Small intestine (tissue), 7 donors: ENCODE results near the gene TNFAIP8L2. TPM values are rescaled to one million over a fixed set of nuclear protein-coding genes. Genes with fewer than 3 reads are reported as not detected.
"Not testable (repeated sequence)": the region's sequence is repeated elsewhere in the genome, so short reads cannot be mapped to it uniquely, and the experiment has no call there.

ENCODE experiments used
- DNase-seq, 2 donors: peaks; one replicate each; pipeline versions ENCODE4 v3.0.0 to v3.0.0-alpha.2; 2013
- FAIRE-seq: peaks from 2 replicates; lab custom pipeline; 2012; peaks lifted over from hg19 to GRCh38; lab: Jason Lieb, UNC
- H3K27ac ChIP-seq, 3 donors: one replicate each; pipeline ENCODE4 v1.5.1; 2013; ENCODE audit warnings: low read length in 2 of 3, mild to moderate bottlenecking in 2 of 3, control low read depth in 1 of 3, inconsistent platforms in 1 of 3, low read depth in 1 of 3, moderate library complexity in 1 of 3
- H3K27me3 ChIP-seq, 3 donors: one replicate each; pipeline ENCODE4 v1.6.1; 2013; ENCODE audit warnings: low read length in 3 of 3, inconsistent platforms in 1 of 3; ENCODE audit not compliant: control insufficient read depth in 3 of 3, insufficient read depth in 3 of 3
- H3K36me3 ChIP-seq, 3 donors: one replicate each; pipeline ENCODE4 v1.6.1; 2013; ENCODE audit warnings: low read length in 3 of 3, inconsistent platforms in 1 of 3, low read depth in 1 of 3, mild to moderate bottlenecking in 1 of 3, moderate library complexity in 1 of 3; ENCODE audit not compliant: control insufficient read depth in 3 of 3, insufficient read depth in 2 of 3
- H3K4me1 ChIP-seq, 3 donors: one replicate each; pipeline ENCODE4 v1.6.1; 2013; ENCODE audit warnings: low read length in 2 of 3, inconsistent platforms in 1 of 3, low read depth in 1 of 3, mild to moderate bottlenecking in 1 of 3, moderate library complexity in 1 of 3; ENCODE audit not compliant: control insufficient read depth in 3 of 3, insufficient read depth in 2 of 3
- H3K4me3 ChIP-seq, 3 donors: one replicate each; pipeline ENCODE4 v1.5.1; 2013; ENCODE audit warnings: low read length in 3 of 3, control low read depth in 1 of 3, inconsistent platforms in 1 of 3, low read depth in 1 of 3, mild to moderate bottlenecking in 1 of 3, moderate library complexity in 1 of 3
- H3K9me3 ChIP-seq, 2 donors: one replicate each; pipeline ENCODE4 v1.6.1; 2013; ENCODE audit warnings: low read depth in 1 of 2, low read length in 1 of 2; ENCODE audit not compliant: control insufficient read depth in 2 of 2, insufficient read depth in 1 of 2
- WGBS, 3 donors: extraction: QIAGEN DNeasy Blood & Tissue Kit; methylation state at CpG; one replicate each; pipeline ENCODE4 v1.1.7; 2013; 5-methylcytosine and 5-hydroxymethylcytosine counted together
- polyA plus RNA-seq, 4 donors: library from polyadenylated mRNA; stranded (reverse) in 3 of 4; unstranded in 1 of 4; fragments of 200-250 nt in 3 of 4; fragments of 120-200 nt in 1 of 4; gene quantifications; one replicate each; pipeline versions ENCODE4 v1.2.1 to v1.2.3, GENCODE V29; 2013
- donor health status: healthy with polysubstance abuse.
- donor health status: control.
- donor health status: control.
- donor health status: Bipolar disorder and iron deficiency.
- donor health status: healthy.

Gene TNFAIP8L2
- polyA plus RNA-seq, 4 donors, result 1.6 to 16.2 (median 4.8) TPM

DNA sequence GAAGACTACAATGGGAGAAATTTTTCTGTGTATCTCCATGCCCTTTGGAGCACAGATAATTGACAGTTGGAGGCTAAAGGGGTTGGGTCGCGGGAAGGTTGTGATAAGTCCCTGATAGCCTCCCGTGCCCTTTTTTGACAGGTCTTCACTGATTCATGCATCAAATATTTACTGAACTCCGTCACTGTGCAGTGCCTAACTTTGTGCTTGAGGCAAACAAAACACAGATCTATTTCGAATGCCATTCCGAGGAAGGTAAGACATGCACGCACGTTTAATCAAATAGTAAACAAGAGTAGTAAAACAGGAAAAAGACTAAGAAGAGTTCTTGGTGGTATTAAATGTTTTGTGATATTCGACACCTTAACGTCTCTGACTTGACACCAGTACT, 41.4 kb downstream of the TNFAIP8L2 start:
- FAIRE-seq, result no peak
- DNase-seq, result peak in 1 of 2 donors; percentile 84
- H3K4me1 ChIP-seq, result peaks cover 4 to 18% (median 15%) of the 10 kb centered on the region in 3 donors
- H3K4me3 ChIP-seq, result peak overlapping the region in 2 of 3 donors; percentile 12 to 90
- H3K9me3 ChIP-seq, result no peaks in the 10 kb centered on the region
- WGBS, 3 donors, result 3 to 8% (median 6%) methylated on average over 10 of the region's 10 CpGs
- peak overlapping the region; percentile 89 to 95 (median 93) for H3K27ac ChIP-seq
- H3K36me3 ChIP-seq, result peaks cover 0 to 10% (median 2%) of the 10 kb centered on the region in 3 donors
- no peaks in the 10 kb centered on the region for H3K27me3 ChIP-seq

DNA sequence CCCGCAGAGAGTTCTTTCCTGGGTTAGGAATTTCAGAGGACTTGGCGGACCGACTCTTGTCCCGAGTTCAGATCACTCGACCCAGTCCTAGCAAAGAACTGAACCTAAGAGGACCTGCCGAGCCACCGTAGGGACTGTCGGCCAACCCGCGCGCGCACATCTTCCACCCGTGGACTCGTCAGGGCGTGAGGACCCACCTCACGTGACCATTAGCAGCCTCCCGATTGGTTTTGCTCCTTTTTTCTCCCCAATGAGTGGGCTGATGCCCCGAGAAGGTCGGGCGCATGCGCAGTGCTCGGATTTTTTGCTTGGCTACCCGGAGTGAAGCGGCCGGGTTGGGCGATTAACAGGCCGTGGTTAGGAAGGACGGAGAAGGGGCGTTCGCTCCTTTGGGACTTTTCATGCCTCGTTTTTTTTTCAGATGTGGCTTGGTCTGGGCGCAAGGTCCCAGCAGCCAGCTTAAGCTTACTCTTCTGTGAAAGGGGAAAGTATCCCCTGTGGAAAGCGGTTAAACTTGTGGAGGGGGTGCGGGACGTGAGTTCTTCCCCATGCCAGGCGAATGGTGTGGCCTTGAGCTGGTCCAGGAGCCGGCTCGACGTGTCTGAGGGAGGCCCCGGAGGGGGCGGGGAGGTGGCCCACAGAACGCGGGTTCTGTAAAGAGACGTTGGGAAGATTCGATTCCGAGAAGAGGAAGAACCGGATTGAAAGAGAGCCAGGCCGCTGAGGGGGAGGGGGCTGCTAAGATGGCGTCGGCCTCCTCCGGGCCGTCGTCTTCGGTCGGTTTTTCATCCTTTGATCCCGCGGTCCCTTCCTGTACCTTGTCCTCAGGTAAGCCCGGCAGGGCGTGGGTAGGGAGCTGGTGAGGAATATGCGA, 42.0 kb downstream of the TNFAIP8L2 start, which contains the start of gene PIP5K1A:
PIP5K1A (plus strand) TSS at position 299 of the 874 bp plus-strand sequence; CDS start at position 744, 445 bp downstream.
- Histone ChIP-seq H3K9me3 (no peaks in the 10 kb centered on the region), H3K4me1 (peaks cover 4 to 18% (median 15%) of the 10 kb centered on the region in 3 donors), H3K4me3 (peak within 1 kb of the TSS; percentile 65 to 90 (median 73)), H3K27me3 (no peaks in the 10 kb centered on the region), H3K27ac (peak within 1 kb of the TSS; percentile 89 to 95 (median 93)), H3K36me3 (peaks cover 0 to 17% (median 2%) of the 10 kb centered on the region in 3 donors)
- DNase-seq, result peak; percentile 98 to 99
- 0% methylated on average over 60 of the region's 60 CpGs for WGBS, 3 donors
- FAIRE-seq, result no peak

DNA sequence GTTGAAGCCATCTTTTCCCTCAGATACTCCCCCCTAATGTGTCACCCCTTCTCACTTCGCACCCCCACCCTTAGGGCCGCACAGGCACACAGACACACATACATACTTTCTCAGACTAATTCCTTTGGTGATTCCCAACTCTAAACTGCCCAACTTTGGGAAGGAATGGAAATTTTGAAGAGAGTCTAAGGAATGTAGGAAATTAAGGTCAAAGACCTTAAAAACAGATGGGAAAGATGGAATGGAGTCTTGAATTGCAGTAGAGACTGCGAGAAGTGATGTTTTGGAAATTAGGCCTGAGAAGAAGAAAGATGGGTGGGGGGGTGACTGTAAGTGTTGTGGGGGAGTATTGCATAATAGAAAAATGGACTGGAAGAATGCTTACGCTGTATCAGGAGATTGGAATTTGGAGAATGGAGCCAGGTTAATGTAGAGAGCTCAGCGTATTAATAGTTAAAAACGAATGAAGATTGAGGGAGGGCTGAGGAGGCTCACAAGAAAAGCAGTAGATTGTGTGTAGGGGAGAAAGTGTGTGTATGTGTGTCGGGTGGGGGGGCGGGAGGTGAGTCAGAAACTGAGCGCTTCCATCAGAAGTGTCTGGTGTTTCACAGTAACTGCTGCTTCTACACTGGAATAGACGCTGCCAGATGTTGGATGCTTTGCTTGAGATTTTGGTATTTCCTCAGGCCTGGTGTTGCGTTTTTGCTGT, 43.6 kb downstream of the TNFAIP8L2 start:
- peak overlapping the region in 2 of 3 donors; percentile 73 to 90 for H3K4me3 ChIP-seq
- no peak for FAIRE-seq
- H3K36me3 ChIP-seq, result peaks cover 0 to 19% (median 2%) of the 10 kb centered on the region in 3 donors
- peak overlapping the region in 2 of 3 donors; percentile 33 to 89 for H3K27ac ChIP-seq
- H3K9me3 ChIP-seq, result no peaks in the 10 kb centered on the region
- peak in 1 of 2 donors; percentile 16 for DNase-seq
- H3K4me1 ChIP-seq, result peaks cover 4 to 18% (median 15%) of the 10 kb centered on the region in 3 donors
- no peaks in the 10 kb centered on the region for H3K27me3 ChIP-seq
- 17 to 25% (median 20%) methylated on average over 11 of the region's 11 CpGs for WGBS, 3 donors

DNA sequence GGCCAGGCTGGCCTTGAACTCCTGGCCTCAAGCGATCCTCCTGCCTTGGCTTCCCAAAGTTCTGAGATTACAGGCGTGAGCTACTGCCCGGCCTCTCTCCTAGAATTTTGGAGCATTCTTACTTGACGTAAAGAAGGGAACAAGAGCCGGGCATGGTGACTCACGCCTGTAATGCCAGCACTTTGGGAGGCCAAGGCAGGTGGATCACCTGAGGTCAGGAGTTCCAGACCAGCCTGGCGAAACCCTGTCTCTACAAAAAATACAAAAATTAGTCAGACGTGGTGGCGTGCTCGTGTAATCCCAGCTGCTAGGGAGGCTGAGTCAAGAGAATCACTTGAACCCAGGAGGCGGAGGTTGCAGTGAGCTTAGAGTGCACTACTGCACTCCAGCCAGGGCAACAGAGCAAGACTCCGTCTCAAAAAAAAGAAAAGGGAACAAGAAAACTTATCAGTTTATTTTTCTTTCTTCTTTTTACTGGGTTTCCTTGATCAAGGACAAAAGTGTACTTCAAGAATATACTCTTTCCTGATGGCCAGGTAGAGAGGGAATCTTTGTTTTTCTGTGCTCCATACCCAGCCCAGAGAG, 49.0 kb downstream of the TNFAIP8L2 start:
- WGBS, 3 donors, result 88 to 95% (median 92%) methylated on average over 12 of the region's 12 CpGs
- peaks cover 0 to 61% (median 8%) of the 10 kb centered on the region in 3 donors for H3K36me3 ChIP-seq
- H3K4me1 ChIP-seq, result not testable (repeated sequence)

More for the DNA sequence above, 49.0 kb downstream of the TNFAIP8L2 start:
- not testable (repeated sequence) for H3K27ac ChIP-seq, H3K27me3 ChIP-seq, FAIRE-seq, H3K4me3 ChIP-seq, DNase-seq, H3K9me3 ChIP-seq

Other genes starting within 250 kb of the TNFAIP8L2 start
- gene SETDB1, start 230.3 kb upstream of the TNFAIP8L2 start, polyA plus RNA-seq, result 10 to 100 TPM; 12.7 to 56.1 (median 19.4) TPM
- gene CERS2, start 181.8 kb upstream of the TNFAIP8L2 start, polyA plus RNA-seq, result 100 to 1,000 TPM; 111 to 366 (median 193) TPM
- gene ANXA9, start 174.4 kb upstream of the TNFAIP8L2 start, polyA plus RNA-seq, result 1 to 10 TPM in 1 of 4 donors, under 1 TPM in 2, not detected in 1; 0.43 to 5.8 (median 0.89) TPM
- gene MINDY1, start 149.7 kb upstream of the TNFAIP8L2 start, polyA plus RNA-seq, result 10 to 100 TPM in 3 of 4 donors, 1 to 10 TPM in 1; 9.5 to 24.0 (median 16.8) TPM
- gene PRUNE1, start 148.2 kb upstream of the TNFAIP8L2 start, polyA plus RNA-seq, result 10 to 100 TPM; 15.1 to 31.6 (median 15.6) TPM
- gene BNIPL, start 120.1 kb upstream of the TNFAIP8L2 start, polyA plus RNA-seq, result under 1 TPM; 0.27 to 0.89 (median 0.62) TPM
- 1 to 10 TPM in 3 of 4 donors, under 1 TPM in 1; 0.67 to 7.3 (median 3.7) TPM for gene C1orf56, start 108.9 kb upstream of the TNFAIP8L2 start, polyA plus RNA-seq
- 10 to 100 TPM; 22.8 to 46.6 (median 32.4) TPM for gene CDC42SE1, start 97.0 kb upstream of the TNFAIP8L2 start, polyA plus RNA-seq
- gene MLLT11, start 96.3 kb upstream of the TNFAIP8L2 start, polyA plus RNA-seq, result 1 to 10 TPM in 2 of 4 donors, under 1 TPM in 2; 0.22 to 5.5 (median 2.4) TPM
- 10 to 100 TPM in 1 of 4 donors, 1 to 10 TPM in 3; 1.1 to 12.6 (median 5.0) TPM for gene GABPB2, start 85.9 kb upstream of the TNFAIP8L2 start, polyA plus RNA-seq
- gene SEMA6C, start 10.0 kb upstream of the TNFAIP8L2 start, polyA plus RNA-seq, result 100 to 1,000 TPM in 1 of 4 donors, 10 to 100 TPM in 2, 1 to 10 TPM in 1; 8.7 to 140 (median 46.9) TPM
- 1 to 10 TPM; 3.2 to 9.9 (median 6.2) TPM for gene LYSMD1, start 9.3 kb downstream of the TNFAIP8L2 start, polyA plus RNA-seq
- 10 to 100 TPM; 35.4 to 69.6 (median 47.4) TPM for gene SCNM1, start 9.5 kb downstream of the TNFAIP8L2 start, polyA plus RNA-seq
- 1 to 10 TPM in 1 of 4 donors, under 1 TPM in 2, not detected in 1; 0.19 to 1.9 (median 0.38) TPM for gene TMOD4, start 19.3 kb downstream of the TNFAIP8L2 start, polyA plus RNA-seq
- 10 to 100 TPM; 27.3 to 40.1 (median 32.0) TPM for gene VPS72, start 33.5 kb downstream of the TNFAIP8L2 start, polyA plus RNA-seq
- 10 to 100 TPM; 18.8 to 31.7 (median 31.4) TPM for gene PIP5K1A, start 41.9 kb downstream of the TNFAIP8L2 start, polyA plus RNA-seq
- gene PSMD4, start 98.1 kb downstream of the TNFAIP8L2 start, polyA plus RNA-seq, result 100 to 1,000 TPM; 112 to 182 (median 153) TPM
- gene ZNF687, start 125.7 kb downstream of the TNFAIP8L2 start, polyA plus RNA-seq, result 10 to 100 TPM; 12.2 to 24.0 (median 12.9) TPM
- 10 to 100 TPM; 30.3 to 52.5 (median 33.8) TPM for gene PI4KB, start 170.8 kb downstream of the TNFAIP8L2 start, polyA plus RNA-seq
- 10 to 100 TPM; 12.4 to 36.8 (median 25.8) TPM for gene RFX5, start 190.6 kb downstream of the TNFAIP8L2 start, polyA plus RNA-seq
- 100 to 1,000 TPM in 2 of 4 donors, 10 to 100 TPM in 2; 83.7 to 302 (median 132) TPM for gene SELENBP1, start 216.1 kb downstream of the TNFAIP8L2 start, polyA plus RNA-seq
- 100 to 1,000 TPM; 230 to 434 (median 365) TPM for gene PSMB4, start 242.9 kb downstream of the TNFAIP8L2 start, polyA plus RNA-seq